GM19238 (cell line): ENCODE measurements around the gene ROR1.

ENCODE experiments used
- DNase-seq: peaks from one replicate; pipeline ENCODE4 v3.0.0; 2011; ENCODE audit warnings: low spot score; ENCODE audit not compliant: insufficient read length

ROR1 gene

DNA sequence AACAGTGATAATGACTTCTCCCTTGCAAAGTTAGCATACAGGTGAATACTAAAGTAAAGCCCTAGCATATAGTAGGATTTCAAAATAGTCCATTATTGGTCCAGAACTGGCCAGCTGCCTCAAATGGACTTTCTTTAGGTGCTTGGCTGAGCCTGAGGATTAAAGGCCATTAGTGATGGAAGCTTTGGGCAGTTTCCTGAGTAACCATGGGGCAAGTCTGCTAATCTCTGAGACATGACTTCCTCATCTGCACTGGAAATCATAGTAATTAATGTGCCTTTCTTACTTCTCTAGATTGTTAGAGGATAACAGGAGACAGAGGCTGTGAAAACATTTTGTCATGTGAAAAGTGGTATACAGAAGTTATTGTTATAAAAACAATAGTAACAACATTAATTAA lies 273.1 kb downstream of the ROR1 start:
- DNase-seq, result no peak

DNA sequence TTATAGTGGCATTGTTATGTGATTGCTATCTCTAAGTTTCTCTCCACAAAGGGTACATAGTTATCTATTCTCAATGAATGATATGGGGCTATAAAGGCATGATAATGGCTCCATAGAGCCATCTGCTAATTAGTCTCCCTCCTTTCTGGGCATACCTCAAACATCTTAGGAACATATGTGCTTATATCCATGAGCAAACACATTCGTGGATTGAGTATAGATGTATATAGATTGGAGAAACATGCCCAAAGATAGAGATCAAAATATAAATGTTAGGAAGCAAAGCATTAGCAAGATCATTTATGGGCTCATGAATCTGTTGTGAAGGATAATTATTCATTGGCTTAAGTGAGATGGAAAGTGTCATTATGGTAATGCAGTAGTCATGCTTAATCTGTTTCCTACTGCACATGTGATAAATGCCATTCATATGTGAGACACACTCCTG lies 273.8 kb downstream of the ROR1 start:
- no peak for DNase-seq

DNA sequence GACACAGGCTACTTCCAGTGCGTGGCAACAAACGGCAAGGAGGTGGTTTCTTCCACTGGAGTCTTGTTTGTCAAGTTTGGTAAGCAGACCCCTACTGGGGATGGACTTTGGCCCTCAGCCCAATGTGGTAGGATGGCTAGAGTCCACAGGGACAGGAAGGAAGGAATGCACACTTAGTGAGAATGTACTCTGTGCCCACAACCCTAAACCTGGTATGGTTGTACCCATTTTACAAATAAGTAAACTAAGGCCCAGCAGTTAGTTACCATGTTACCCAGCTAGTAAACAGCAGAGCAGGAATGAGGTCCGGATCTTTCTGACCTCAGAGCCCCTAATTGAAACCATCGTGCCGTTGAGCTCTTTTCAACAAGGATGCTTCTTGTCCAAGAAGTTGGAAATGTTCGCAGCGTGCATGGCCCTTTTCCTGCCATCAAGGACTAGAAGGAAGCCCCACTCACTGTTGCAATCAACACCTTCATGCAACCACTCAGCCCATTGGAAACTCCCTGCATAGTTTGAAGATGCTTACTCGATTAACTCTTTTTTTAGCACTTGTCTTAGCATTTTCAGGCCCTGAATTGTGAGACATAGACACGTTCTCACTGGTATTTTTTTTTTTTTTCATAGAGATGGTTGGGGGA lies 276.2 kb downstream of the ROR1 start:
- no peak for DNase-seq

DNA sequence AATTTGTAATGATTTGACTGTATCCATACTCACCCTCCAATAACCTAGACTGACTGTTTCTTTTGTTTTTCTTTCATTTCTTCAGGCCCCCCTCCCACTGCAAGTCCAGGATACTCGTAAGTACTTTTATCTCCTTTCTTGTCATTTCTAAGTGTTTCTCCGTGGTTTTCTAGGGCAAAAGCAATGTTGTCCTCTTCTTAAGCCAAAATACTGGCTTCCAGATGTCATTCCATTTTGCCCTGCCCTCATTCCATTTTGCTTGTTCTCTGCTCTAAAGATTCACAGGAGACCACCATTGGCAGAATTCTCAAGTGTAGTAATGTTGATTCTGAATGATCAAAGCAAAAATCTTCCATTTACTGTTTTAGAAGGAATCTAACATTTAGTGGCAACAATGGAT lies 276.8 kb downstream of the ROR1 start:
- DNase-seq, result no peak

DNA sequence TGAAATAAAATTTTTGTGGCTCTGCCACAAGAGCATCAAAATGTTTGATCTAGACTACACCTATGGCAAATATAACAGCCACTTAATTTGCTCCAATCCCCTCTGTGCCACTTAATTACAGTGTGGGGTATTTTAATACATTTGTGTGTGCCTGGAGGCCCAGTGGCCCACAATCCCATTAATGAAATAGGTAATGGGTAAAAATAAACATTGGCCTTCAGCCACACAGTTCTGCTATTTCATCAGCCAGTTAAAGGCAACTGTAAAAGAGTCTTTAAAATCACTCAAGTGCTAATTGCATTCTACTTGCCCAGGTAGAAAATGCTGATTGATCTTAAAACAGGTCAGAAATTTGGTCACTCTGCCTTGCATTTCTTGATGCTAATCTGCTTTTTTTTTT lies 278.0 kb downstream of the ROR1 start:
- no peak for DNase-seq

- no peak for DNase-seq
Measured at GRCh38 chr1:64052777-64053176, 279.0 kb downstream of the ROR1 start.

- DNase-seq, result no peak
Measured at GRCh38 chr1:64055310-64055709, 281.5 kb downstream of the ROR1 start.

- DNase-seq, result no peak
Measured at GRCh38 chr1:64059556-64059955, 285.7 kb downstream of the ROR1 start.

GRCh38 chr1:64060611-64061302 lies 286.9 kb downstream of the ROR1 start:
- no peak for DNase-seq

DNA sequence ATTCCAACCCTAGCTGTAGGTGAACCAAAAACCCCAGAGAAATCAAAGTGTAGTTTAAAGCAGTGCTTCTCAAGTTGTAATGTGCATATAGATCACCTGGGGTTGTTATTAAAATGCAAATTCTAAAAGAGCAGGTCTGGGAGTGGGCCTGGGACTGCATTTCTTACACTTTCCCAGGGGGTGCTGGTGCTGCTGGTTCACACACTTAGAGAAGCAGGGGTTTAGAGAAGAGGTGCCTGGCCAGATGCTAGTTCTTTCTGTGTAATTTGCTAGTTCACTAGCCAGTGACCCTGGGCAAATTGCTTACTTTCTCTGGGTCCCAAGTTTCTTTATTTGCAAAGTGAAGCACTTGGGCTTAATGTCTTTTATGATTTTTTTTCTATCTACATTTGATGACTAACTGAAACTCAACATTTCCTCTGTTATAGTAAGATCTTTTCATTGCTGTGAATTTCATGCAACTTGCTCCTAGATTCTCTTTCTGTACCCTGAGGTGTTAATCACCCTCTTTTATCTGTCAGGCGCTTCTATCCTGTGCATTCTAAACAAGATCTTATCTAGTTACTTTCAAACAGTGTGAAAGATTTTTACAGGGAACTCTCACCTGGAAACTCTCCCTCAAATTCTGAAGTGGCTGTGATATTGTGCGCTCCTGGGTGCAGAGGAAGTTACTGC lies 287.8 kb downstream of the ROR1 start:
- DNase-seq, result no peak

DNA sequence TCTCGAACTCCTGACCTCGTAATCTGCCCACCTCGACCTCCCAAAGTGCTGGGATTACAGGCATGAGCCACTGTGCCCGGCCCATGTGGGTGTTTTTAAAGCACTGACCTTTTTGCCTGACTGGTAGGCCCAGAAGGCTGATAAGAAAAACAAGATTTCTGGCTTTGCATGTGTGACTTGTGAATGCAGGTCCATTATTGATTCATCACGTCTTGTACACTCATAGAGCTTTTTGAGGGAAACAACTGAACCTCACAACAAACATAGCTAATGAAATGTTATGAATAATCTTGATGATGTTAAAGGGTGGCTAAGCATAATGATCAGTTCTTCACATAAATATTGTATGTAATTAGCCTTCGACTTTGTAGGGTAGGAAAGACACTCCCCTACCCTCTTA lies 288.7 kb downstream of the ROR1 start:
- DNase-seq, result no peak

DNA sequence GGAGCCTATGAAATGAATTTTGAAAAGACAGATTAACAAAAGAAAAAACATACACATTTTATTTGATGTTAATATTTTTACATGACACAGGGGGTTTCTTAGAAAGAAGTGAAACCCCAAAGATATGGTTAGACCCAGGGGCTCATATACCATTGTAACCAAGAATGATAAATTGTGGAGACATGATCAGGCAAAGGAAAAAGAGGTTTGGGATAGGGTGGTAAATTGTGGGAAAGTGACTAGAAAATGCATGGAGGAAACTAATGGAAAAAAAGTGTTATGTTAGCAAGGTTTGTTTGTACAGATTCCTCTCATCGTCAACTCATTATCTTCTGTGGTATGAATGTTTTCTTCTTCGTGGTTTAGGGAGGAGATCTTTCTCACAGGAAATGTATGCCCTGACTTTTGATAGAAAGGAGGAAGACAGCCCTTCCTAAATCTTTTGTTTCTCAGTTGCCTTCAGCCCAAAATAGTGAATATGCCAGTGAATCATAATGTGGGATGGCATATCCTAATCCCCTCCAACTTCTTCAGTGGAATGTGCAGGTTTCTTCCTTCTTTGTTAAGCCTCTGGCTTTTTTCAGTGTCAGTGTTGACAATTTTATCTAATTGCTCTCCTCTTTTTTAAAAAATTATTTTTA lies 289.2 kb downstream of the ROR1 start:
- DNase-seq, result no peak

DNA sequence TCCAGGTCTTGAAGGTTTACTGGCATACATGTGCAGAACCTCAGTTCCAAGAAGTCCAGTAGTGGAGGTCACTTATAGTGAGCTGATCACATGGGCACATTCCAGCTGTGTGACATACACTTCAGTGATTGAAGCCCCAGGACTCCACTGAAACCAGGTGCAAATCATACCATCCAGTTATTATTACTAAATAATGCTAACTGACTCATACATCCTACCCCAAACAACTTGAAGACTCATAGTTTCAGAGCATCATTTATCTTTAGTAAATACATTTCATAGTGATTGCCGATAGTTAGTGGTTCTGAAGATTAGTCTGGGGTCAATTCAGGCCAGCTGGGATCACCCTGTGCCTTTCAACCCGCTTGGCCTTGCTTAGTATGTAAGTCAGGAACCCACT lies 291.8 kb downstream of the ROR1 start:
- no peak for DNase-seq

DNA sequence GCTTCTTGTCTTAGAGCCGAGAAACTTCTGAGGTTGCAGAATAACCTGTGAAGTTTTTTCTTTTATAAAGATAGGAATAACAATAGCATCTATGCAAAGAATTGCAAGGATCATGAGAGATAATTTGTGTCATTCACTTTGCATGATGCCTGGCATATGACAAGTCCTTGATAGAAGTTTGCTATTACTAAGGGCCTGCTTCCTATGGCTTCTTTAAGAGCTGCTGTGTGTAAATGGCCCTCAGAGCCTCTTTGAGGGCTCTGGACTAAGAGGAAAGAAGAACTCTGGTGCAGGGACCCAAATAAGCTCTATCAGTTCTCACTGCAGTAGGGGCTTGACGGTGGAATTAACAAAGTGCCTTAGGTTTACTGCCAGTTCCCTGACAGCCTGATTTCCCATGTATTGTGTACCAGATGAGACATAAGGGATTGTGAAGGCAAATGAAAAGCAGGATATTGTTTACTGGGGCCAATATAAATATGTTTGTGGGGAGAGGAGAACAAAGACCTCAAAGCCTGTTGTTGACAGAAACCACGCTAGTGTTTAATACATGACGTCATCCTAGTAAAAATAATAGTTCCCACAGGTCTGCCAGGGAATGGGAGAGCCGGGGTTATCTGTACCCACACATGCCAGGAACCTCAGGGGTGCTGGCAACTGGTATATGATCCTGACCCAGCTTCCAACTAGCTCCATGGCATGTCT lies 298.4 kb downstream of the ROR1 start:
- DNase-seq, result no peak

DNA sequence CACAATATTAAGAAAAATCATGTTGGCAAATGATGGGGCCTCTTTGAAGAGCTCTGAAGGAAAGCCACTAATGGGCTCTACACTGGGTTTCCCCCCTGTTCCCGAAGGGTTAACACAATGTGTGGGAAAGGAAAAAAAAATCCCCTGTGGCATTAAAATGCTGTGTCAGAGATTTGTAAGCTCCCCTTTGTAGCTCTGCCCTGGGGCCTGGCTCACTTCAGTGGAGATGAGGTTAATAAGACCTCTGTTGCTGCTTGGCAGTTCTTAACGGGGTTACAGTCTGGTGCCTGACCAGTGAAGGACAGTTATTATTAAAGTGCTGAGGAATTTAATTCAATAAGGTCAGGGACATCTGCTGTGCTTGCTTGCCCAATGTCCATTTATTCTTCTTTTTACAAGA lies 299.9 kb downstream of the ROR1 start:
- no peak for DNase-seq

GRCh38 chr1:64074767-64075166 lies 300.9 kb downstream of the ROR1 start:
- no peak for DNase-seq

- DNase-seq, result no peak
Measured at GRCh38 chr1:64077281-64077940, 303.6 kb downstream of the ROR1 start.

DNA sequence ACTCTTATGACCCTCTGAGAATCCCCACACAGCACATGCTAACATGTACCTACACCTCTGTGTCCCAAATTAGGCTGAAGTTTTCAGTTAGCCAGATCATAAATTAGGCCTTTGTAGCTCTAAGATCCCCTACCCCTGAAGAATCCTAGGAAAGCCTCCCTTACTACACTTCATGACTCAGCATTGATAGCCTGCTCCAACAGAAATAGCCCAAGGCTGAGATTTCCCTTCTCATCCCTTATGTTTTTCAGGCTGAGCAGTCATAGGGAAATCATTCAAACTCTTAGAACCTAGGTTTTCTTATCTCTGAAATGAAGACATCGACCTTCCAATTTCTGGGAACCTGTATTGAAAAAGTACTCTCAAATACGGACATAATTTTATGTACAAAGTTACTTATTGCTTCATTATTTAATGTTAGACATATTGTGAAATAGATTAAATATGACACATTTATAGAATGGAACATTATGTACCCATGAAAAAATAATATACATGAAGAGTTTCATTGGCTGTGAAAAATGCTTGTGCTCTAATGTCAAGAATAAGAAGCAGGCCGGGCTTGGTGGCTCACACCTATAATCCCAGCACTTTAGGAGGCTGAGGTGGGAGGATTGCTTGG lies 307.2 kb downstream of the ROR1 start:
- DNase-seq, result no peak

DNA sequence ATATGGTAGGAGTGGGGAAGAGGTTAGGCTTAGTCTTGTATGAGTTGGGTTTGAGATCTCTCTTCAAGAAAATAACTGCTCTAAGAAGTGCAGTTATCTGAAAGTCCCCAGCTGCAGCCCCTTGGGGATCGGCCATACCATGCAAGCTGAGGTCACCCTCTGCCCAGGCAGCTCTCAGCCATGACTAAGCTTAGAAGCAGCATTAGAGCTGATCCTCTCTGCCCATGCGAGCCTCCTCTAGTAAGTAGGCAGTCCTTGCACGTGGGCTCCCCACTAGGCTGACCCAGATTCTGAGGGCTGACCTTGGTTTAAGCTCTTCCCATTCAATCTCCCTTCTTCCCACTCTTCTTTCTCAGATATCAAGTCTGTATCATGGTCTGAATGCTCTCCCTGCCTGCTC lies 308.6 kb downstream of the ROR1 start:
- no peak for DNase-seq

DNA sequence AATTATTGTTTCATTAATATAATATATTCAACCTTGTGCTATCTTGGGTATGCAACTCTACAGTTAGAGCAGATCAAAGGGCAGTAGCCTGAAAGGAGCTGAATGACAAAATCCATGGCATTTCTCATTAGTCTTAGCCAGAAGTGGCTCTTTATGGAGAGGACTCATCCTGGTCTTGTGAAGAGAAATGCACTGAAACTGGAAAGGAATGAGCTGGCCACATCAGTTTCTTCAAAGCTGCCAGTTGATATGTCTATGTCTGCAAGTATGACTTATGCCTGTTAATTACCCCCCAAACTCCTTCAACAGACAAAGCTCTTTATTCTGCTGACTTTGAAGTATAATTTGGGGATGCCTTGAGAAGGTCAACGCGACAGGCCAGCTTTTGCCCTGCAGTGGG lies 310.6 kb downstream of the ROR1 start:
- no peak for DNase-seq

DNA sequence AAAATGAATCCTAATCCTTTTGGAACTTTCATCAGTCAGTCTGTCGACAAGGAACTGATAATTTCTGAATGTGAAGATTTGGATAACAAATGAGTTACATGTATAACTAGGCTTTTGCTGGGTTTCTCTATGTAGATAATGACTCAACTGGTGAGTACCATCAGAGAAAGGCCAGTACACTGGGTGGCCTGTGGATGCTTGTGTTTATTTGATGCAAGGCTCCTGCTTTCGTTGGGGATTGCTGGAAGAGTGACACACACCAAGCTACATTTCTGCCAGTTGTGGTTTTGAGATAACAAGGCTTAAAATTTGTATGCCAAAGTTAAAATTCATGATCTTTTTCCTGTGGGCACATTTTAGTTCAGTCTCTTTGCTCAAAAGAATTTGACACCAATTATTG lies 314.0 kb downstream of the ROR1 start:
- no peak for DNase-seq
